Fibroblast of skin of left quadriceps (primary cell): ENCODE data around the gene TNRC6C.
"Not testable (repeated sequence)": the region's sequence is repeated elsewhere in the genome, so short reads cannot be mapped to it uniquely, and the experiment has no call there.

ENCODE experiments used
- DNase-seq, 2 experiments: peaks; one replicate each; pipeline ENCODE4 v3.0.0-alpha.2; 2013; ENCODE audit warnings: low read depth in 2 of 2

TNRC6C gene

DNA sequence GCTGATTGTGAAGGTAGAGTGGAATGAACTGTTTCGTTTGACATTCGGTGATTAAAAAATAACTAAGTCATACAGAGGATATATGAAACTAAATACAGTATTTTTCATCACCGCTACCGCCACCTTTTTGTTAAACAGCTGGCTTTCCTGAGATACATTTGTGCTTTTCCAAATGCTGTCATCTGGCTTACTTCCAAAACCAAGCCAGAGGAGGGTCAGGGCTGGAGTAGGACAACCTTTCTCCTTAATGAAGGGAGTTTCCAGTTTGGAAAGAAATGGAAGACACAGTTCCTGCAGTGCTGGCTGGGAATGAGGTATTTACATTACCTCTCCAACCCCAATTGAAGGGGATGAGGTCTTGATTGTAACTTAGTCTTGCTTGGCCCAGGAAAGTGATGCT lies 3.2 kb downstream of the TNRC6C start:
- DNase-seq, result no peak

DNA sequence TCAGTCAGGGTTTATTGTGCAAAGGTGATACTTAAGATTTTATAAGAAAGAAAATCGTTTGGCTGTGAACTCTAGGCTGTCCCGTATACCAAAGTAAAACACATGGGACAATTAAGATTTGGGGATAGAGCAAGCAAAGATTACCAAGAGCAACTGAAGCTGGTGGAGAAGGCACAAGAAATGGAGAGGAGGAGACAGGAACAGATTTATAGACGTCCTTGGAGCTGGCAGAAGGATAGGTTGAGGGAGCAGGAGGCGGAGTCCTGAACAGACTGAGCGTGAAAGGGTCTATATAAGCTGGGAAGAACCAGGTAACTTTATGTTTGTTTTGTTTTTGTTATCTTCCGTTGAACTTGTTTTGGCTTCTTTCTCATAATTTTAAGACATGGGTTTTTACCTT lies 3.8 kb downstream of the TNRC6C start:
- no peak for DNase-seq

DNA sequence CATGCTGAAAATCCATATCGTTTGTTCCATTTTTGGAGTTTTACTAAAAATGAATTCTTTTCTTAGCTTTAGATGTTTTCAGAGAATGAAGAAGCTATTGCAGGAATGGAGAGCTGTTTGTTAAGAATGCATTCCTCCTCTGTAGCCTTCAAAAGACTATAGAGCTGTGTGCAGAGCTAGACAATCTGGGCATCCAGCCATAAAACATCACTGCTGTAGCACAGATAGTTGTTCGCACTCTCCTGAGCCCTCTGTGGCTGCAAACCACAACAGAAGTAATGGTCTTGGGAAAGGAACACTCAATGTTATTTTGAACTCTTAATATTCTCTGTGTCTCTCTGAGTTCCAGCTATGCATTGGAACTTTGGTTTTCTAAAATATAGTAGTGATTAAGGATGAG lies 4.9 kb downstream of the TNRC6C start:
- peak; percentile 93 for DNase-seq

DNA sequence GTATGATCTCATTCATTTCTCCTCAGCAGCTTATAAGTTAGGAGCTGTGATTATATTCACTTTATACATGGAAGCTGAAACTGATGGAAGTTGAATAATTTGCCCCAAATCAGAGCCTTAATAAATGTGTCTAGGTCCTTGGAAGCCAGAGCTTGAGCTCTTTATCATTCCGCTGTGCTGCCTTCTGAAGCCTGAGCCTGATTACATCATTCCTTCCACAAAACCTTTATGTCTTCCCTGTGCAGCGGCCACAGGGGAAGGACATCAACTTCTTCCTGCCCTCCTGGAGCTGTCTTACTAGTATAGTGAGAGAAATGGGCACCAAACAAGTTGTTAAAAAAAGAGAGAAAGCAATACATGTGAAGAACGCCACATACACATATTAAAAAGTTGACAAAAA lies 6.8 kb downstream of the TNRC6C start:
- DNase-seq, result no peak

DNA sequence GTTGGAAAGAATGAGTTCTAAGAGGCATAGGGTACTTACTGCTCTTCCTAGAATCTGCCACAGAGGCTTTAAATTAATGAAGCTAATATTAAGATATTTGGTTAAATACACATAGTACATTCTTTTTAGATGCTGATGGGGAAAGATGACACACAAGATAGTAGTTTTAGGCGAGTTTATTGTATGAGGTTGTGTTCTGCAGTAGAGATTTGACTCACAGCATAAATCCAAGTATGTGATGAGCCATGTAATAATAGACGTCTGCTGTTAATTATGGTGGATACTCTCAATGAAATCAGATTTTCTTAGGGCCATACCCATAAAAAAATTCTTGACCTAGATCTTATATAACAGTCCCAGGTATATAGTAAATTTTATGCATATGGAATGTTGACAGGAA lies 8.0 kb downstream of the TNRC6C start:
- no peak for DNase-seq

DNA sequence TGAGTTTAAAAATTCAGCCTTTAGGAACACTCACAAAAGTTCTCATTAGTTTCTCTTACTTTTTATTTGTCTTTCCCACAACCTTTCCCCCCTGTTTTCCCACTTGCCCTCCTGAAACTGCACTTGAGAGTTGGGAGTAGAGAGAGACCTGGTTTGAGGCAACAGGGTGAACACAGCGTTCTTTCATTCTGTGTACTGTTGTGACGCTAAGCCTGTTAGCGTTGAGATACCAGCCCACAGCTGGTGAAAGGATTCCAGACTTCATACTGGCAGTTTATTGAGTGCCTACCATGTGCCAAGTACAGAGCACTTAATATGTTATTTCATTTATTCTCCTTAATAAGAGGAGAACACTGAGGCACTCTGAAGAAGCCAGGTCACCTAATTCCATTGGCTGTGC lies 10.3 kb downstream of the TNRC6C start:
- no peak for DNase-seq

DNA sequence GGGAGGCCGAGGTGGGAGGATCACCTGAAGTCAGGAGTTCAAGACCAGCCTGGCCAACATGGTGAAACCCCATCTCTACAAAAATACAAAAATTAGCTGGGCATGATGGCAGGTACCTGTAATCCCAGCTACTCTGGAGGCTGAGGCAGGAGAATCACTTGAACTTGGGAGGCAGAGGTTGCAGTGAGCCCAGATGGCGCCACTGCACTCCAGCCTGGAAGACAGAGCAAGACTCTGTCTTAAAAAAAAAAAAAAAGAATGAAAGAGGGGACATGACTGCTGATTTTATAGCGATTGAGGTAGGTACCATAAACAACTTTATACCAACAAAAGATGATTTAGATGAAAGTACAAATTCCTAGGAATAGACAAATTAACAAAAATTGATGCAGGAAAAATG lies 13.8 kb downstream of the TNRC6C start:
- DNase-seq, result not testable (repeated sequence)

DNA sequence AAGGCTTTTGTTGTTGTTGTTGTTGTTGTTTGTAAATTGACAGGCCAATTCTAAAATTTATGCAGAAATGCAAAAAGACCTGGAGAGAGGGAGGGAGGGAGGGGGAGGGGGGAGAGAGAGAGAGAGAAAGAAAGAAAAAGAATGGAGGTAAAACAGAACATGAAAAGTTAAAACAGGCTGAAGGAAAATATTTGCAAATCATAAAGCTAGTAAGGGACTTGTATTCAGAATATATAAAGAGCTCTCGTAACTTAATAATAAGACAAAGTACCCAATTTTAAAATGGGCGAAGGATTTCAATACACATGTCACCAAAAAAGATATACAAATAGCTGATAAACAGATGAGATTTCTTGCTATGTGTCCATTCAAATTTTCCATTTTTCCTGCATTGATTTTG lies 15.4 kb downstream of the TNRC6C start:
- no peak for DNase-seq

DNA sequence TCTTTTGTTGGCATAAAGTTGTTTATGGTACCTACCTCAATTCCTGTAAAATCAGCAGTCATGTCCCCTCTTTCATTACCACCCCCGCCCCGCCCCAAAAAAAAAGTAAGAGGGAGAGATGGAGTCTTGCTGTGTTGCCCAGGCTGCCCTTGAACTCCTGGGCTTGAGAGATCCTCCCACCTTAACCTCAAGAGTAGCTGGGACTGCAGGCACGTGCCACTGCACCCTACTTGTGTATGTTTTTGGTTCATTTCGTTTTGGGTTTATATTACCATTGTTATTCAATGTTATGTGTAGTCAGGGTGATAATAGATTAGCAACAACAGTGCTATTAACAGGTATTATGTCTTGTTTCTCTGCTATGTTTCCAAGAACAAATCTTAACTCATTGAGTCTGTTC lies 15.9 kb downstream of the TNRC6C start:
- no peak for DNase-seq

DNA sequence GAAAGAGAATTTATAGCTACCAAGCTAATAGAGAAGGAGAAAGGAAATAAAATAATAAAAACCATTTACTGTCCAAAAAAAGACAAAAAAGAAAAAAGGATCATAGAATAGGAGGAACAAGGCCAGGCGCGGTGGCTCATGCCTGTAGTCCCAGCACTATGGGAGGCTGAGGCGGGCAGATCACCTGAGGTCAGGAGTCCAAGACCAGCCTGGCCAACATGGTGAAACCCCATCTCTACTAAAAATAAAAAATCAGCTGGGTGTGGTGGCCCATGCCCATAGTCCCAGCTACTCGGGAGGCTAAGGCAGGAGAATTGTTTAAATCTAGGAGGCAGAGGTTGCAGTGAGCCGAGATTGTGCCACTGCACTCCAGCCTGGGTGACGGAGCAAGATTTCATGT lies 23.9 kb downstream of the TNRC6C start:
- not testable (repeated sequence) for DNase-seq

DNA sequence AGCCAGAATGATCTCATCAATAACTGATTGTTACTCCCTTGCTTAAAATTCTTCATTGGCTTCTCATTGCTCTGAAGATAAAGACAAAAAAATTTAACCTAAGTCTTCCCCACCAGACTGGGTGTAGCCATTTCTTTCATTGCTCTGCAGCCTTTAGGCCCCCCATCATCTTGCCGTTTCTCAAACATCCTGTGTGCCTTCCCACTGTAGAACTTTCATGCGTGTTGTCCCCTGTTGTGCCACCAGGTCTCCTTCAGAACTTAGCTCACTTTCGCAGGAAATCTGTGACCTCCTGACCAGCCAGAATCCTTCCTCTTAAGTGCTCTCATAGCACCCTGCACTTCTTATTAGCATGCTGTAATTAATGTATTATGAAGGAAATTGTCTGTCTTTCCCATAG lies 31.8 kb downstream of the TNRC6C start:
- no peak for DNase-seq

DNA sequence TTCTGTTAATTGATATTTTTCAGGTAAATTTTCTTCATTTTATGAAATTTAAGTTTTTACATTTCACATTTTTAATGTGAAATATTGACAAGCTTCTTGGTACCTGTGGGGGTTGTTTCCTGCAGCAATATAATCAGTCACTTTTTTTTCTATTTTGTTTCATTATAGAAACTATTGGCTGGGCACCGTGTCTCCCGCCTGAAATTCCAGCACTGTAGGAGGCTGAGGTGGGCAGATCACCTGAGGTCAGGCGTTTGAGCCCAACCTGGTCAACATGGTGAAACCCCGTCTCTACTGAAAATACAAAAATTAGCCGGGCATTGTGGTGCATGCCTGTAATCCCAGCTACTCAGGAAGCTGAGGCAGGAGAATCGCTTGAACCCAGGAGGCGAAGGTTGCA lies 35.2 kb downstream of the TNRC6C start:
- DNase-seq, result not testable (repeated sequence)

DNA sequence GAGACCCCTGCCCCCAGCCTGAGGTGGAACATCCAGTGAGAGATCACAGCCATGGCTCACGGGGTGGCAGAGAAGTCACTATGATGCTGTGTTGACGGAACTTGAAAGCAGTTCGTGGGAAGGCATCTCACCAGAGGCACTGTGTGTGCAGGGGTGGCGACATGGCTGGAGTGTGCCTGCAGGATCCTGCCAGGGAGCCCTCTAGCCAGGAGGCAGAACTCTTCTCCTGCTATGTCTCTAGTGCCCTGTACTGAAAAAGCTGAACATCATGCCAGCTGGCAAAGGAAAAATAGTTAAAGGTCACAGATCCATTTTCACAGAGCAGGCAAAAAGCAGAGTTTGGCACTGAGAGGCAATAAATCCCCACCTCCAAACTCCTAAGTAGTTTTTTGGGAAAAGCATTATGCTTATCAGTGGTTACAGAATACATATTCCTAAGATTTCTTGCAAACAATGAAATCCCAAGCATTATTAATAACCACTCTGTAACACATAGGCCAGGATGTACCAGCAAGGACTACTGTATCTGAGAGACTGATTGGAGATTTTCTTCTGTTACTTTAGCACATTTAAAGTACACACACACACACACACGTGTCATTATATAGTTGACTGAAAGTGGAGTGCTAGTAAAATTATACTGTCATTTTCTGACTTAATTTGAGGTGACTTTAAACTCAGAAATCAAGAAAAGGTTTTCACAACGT lies 36.8 kb downstream of the TNRC6C start:
- no peak for DNase-seq

DNA sequence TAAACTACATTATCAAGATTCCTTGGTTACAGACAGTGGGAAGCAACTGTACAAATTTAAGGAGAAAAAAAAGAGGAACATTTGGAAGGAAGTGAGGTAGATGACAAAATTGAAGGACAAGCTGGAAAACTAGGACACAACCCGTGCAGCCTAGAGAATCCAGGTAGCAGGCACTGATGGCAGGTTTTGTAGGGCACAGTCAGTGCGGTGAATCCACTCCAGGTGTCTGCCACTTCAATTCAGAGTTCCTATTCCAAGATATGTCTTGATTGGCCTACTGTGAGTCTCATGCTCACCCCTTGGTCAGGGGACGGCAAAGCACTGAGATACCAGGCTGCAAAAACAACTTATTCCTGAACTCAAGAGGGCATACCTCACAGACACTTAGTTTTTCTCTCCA lies 37.8 kb downstream of the TNRC6C start:
- DNase-seq, result no peak

DNA sequence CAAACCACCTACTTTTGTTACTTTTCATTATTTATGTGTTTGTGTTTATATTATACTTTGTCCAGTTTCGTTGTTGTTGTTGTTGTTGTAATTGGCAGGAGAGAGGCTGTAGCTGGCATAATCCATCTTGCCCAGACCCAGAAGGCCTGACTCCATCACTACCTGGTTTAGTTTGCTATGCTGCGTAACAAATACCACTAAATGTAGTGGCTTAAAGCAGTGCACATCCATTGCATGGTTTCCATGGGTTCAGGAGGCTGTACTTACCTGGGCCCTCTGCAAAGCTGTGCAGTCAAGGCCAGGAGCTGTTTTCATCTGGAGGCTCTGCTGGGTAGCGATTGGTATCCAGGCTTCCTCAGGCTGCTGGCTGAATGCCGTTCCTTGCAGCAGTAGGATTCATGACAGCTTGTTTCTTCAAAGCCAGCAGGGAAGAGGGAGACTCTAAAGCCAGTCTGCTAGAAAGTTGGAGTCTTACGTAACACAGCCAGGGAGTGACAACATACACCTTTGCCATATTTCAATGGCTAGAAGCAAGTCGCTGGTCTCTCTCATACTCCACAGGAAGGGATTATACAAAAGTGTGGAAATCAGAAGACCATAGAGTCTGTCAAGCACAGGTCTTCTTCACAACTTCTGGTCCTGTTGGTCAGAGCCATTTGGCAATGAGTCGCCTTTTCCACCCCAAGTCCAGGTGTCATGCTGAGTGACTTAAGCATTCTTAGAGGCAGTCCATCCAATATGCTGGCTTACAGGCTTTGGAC lies 41.1 kb downstream of the TNRC6C start:
- no peak for DNase-seq

DNA sequence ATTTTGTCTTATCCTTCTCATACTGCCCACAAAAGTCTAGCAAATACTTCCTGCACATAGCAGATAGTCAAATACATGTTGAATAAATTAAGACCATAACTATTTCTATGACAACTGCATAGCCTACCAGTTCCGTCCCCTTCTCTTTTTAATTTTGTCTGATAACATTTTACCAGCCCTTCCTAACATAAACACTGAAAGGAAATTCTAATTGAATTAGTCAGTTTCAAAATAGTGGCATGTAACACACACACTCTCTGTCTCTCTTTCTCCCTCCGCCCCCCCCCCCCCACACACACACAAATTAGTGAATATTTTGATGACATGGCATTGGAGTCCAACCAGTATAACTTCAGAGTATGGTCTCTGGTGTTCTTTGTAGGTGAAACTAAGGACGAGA lies 41.8 kb downstream of the TNRC6C start:
- DNase-seq, result peak; percentile 42 to 50

DNA sequence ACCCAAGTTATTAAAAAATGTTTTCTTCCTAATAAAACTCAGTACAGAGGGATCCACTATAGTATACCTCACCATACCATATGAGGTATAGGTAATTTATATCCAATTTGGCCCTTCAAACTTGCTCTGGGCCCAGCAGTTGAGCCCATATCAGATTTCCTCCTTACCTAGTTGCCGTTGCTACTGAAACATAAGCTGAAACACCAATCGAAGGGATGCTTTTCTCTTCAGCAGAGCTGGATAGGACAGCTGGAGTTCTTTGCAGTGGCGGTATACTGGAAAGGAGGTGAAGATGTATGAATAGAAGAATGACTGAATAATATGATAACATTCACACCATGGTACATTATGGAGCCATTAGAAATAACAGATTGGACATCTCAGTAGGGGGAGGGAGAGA lies 42.7 kb downstream of the TNRC6C start:
- DNase-seq, result no peak

DNA sequence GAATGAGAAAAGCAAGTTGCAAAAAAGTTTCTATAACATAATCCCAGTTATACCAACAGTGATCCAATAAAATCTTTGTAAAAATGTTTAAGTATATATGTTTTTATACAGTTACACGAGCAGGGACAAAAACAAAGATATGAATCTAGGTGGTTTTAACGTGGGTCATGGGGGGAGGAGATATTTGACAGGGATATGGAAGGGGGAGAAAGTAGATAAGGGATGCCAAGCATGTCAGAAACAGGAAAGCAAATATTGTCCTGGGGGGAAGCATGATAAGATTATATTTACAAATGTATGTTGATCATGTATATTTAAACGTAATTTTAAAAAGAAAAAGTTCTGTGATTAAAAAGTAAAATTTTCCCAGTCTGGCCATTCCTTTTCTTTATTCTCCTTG lies 43.1 kb downstream of the TNRC6C start:
- no peak for DNase-seq

DNA sequence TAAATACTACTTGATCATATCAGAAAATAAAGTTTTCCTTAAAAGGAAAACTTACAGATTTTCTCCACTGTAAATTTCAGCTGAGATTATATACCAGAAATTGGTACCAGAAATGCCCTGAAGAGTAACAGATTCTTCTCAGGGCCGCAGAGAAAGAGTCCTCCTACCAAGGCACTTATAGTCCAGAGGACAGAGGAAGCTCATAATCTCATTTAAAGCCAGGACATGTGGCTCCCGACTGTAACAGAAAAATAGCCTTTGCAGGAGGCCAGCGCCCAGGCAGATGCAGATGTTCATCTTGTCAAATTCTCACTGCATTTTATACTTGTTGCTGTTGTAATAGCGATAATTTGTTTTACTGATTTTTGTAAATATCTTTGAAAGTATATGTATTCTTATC lies 43.7 kb downstream of the TNRC6C start:
- DNase-seq, result no peak

DNA sequence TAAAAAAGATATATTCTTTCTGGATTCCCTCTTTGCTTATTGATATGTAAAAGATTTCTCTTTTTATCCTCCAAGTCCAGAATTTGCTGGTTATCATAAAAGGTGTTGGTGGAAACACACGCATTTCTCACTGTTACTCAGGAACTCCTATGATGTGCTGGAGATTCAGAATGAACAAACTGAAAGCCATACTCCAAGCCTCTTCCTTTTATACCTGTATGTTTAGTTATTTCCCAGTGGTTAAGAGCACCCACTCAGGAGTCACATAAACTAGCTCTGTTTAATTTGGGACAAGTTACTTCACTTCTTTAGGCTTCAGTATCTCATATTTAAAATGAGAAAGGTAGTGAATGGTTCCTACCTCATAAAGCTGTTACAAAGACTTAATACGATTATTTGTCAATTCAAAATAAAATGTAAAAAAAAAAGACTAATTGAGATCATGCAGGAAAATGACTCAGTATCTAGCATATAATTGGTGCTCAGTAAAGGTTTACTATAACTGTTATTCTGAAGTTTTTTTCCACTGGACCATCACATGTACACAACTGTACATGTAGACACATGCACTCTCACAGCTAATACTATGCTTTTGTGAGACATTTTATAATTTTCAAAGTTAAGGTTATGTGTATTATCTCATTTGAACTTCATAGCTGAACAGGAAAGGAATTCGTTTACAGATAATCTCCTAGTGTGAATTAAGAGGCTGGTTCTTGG lies 47.1 kb downstream of the TNRC6C start:
- no peak for DNase-seq

DNA sequence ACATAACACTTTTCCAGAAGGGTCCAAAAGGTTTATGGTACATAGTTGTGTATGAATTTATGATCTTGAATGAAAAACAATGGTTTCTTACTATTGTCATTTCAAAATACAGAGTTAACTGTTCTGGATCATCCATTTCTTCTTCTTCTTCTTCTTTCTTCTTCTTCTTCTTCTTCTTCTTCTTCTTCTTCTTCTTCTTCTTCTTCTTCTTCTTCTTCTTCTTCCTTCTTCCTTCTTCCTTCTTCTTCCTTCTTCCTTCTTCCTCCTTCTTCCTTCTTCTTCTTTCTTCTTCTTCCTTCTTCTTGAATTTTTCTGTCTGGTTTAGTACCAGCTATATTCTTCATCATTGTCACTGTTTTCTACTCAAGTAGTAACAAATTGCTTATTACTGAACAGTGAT lies 47.8 kb downstream of the TNRC6C start:
- DNase-seq, result no peak

DNA sequence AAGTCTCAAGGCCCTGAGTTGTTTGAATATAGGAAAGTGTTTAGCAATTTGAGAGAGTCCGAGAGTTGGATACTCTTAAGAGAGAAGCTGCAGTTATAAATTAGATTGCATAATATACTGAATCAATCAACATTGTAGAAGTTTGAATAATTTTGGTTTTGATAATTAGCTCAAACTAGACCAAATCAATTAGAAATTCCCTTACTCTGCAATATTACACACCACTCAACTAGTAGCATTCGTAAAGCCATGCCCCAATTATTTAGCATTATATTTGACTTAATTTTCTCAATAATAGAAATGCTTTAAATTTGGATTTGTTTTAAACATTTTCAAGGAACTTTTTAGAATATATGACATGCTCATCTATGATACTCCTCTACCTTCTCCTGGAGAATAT lies 49.1 kb downstream of the TNRC6C start:
- no peak for DNase-seq

DNA sequence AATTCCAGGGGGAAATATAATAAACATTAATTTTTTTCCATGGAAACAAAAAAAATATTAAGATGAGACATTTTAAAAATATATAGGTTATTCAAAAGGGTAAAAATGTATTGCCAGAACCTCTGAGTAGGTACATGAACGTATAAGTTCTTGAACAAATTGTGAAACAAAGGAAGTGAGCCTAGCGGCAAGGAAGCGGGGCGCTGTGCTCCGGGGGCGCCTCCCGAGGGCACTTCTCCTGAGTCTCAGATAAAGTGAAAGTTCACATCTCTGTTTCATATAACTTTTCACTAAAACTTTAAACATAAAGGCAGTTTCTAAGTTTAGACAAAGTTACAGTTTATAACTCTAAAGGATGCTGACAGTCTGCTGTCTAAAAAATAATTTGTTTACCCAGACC lies 52.3 kb downstream of the TNRC6C start:
- no peak for DNase-seq
